Subcutaneous adipose tissue (tissue), 4 donors: Measurements from ENCODE around the gene CFAP299. TPM values are rescaled to one million over a fixed set of nuclear protein-coding genes. Genes with fewer than 3 reads are reported as not detected.

Source experiments
- total RNA-seq, 4 donors: library from RNA; depleted of rRNA; stranded (reverse); fragments of >200 nt; gene quantifications; one replicate each; pipeline ENCODE4 v1.1.0, GENCODE V29; 2016
- TF ChIP-seq, protein P1 (sequence below): fragments of 450-650 bp; IDR thresholded peaks from one replicate; pipeline ENCODE4 v1.5.1; 2016; ENCODE audit warnings: low read depth, mild to moderate bottlenecking, control low read depth, antibody characterized with exemption, moderate library complexity

The CFAP299 gene
- total RNA-seq, 4 donors from 2014 or later: not detected

- TF ChIP-seq, protein P1, sequence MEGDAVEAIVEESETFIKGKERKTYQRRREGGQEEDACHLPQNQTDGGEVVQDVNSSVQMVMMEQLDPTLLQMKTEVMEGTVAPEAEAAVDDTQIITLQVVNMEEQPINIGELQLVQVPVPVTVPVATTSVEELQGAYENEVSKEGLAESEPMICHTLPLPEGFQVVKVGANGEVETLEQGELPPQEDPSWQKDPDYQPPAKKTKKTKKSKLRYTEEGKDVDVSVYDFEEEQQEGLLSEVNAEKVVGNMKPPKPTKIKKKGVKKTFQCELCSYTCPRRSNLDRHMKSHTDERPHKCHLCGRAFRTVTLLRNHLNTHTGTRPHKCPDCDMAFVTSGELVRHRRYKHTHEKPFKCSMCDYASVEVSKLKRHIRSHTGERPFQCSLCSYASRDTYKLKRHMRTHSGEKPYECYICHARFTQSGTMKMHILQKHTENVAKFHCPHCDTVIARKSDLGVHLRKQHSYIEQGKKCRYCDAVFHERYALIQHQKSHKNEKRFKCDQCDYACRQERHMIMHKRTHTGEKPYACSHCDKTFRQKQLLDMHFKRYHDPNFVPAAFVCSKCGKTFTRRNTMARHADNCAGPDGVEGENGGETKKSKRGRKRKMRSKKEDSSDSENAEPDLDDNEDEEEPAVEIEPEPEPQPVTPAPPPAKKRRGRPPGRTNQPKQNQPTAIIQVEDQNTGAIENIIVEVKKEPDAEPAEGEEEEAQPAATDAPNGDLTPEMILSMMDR: no peak
Measured at GRCh38 chr4:80685214-80685613, 349.7 kb downstream of the CFAP299 start.

GRCh38 chr4:80694171-80694570 lies 358.6 kb downstream of the CFAP299 start:
- TF ChIP-seq, protein P1: no peak

GRCh38 chr4:80705311-80705710 lies 369.8 kb downstream of the CFAP299 start:
- TF ChIP-seq, protein P1: no peak

DNA sequence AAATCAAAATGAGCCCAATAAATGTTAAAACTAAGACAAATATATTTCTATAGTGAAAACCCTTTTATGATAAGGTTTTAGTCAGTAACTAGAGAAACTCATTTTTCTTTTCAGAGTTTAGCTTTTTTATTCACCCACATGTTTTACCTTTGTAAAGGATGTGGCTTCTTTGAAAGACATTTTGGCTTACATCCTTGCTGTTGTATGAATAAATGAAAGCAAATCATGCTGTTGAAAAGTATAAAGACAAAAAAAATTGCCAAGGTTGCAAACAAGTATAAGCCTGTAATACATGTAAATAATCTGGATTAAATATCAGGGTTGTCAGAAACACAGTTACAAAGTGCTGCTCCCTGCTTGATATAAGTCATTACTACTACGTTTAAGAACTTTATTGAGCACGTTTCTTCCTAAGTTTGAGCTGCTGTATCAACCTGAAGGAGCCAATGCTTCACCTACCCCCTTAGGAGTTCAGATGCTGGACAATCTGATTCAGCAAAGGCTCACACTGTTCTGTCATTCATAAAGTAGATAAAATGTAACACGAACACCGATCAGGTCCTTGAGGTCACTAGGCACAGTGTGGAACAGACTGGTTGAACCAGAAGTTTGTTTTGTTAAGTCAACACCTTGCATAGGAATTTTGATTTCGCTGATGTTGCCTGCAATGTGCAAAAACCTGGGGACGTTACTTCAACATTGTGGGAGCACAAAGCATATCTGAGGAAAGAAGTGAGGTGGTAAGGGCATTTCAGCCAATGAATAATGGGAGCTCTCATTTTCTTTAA lies 373.7 kb downstream of the CFAP299 start:
- TF ChIP-seq, protein P1: no peak

DNA sequence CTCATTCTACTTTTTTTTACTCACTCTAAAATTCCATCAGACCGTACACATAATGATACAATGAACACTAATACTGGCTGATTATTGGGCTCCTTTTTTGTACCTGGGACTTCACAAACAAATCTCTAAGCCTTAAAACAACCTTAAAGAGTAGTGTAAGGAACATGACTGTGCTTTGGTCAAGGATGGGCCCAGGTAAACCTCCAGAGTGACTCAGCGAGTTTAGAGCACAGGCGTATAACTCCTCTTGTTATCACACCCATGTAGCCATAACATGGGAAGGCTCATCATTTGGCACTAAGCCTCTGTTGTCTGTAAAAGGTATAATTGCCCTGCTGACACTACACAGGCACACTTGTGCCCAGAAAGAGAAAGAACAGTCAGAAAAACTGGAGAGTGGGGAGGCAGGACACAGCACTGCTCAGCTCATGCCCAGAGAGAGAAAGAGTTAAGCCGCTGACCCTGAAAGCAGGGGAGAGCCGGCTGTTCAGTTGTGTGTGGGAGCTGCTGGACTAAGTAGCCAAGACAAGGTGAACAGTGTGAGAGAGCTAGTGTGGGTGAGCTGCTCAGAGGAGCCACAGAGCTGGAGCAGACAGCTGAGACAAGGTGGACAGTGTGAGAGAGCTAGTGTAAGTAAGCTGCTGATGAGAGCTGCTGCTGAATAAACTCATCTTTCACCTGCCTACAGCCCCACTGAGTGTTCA lies 375.4 kb downstream of the CFAP299 start:
- TF ChIP-seq, protein P1: no peak

DNA sequence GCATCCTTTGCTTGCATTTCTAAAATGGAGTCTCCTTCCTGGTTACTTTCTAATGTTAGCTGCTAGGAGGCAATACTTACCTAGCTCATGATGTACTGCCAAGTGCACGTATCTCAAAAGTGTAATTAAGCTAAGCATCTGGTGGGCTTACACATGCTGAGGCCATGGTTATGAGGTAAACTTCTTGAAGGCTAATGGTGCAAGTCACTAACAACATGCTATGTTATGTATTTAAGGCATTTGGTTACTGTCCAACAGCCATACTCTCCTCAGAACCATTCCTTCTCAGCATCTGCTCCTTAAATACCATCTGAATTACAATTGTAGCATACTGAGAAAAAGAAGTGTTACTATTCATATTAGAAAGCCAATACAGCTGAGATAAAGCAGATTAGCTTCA lies 376.4 kb downstream of the CFAP299 start:
- TF ChIP-seq, protein P1: no peak

GRCh38 chr4:80713409-80713808 lies 377.9 kb downstream of the CFAP299 start:
- TF ChIP-seq, protein P1: no peak
